Measurements from ENCODE around the gene SNRPB. TPM values are rescaled to one million over a fixed set of nuclear protein-coding genes. Genes with fewer than 3 reads are reported as not detected.

SNRPB gene
- total and polyA plus RNA-seq, 2 of the 13 experiments (the other 11 are each of a cell fraction or from before 2014, with no cell fraction given), result 473 to 844 TPM

- TF ChIP-seq ZNF646 (CRISPR knock-in tag; IDR thresholded peaks at IDR 0.05) (0 out of 2 replicates have a peak, but pooled peaks have one; percentile 71), ZBTB1 (CRISPR knock-in tag; IDR thresholded peaks at IDR 0.05; ENCODE audit: borderline replicate concordance) (no peak), ZBTB26 (CRISPR knock-in tag; IDR thresholded peaks at IDR 0.05; ENCODE audit: borderline replicate concordance) (peak; percentile 95), ZNF747 (CRISPR knock-in tag; IDR thresholded peaks at IDR 0.05; ENCODE audit: borderline replicate concordance) (peak; percentile 99), ZMYM2 (CRISPR knock-in tag; IDR thresholded peaks at IDR 0.05) (0 out of 2 replicates have a peak, but pooled peaks have one; percentile 90), KLF13 (CRISPR knock-in tag; IDR thresholded peaks at IDR 0.05) (peak; percentile 97; the same call in 1 of the 2 replicates), HIC2 (CRISPR knock-in tag; IDR thresholded peaks at IDR 0.05; ENCODE audit: low read depth) (no peak; the same call in none of the 2 replicates), NBN (conservative IDR thresholded peaks at IDR 0.05) (no peak), NCOR1 (IDR thresholded peaks at IDR 0.05; ENCODE audit: borderline replicate concordance, low read length) (peak; percentile 59; the same call in 1 of the 2 replicates), SNRNP70 (IDR thresholded peaks at IDR 0.05; ENCODE audit: low read depth, low read length) (no peak), ZNF740 (CRISPR knock-in tag; IDR thresholded peaks at IDR 0.05) (peak; percentile 58), ZNF460 (CRISPR knock-in tag; IDR thresholded peaks at IDR 0.05; ENCODE audit: borderline replicate concordance) (peak; percentile 84; the same call in 1 of the 2 replicates), TEF (CRISPR knock-in tag; IDR thresholded peaks at IDR 0.05) (peak; percentile 88), ZNF574 (CRISPR knock-in tag; IDR thresholded peaks at IDR 0.05) (peak; percentile 98)
Measured at GRCh38 chr20:2470423-2471193, at the start of gene SNRPB (continued).
